ENCODE data around the gene PANK1. TPM values are rescaled to one million over a fixed set of nuclear protein-coding genes. Genes with fewer than 3 reads are reported as not detected.

Gene PANK1
- total and polyA plus RNA-seq, 9 of the 15 experiments (the other 6 are each of a cell fraction or from before 2014, with no cell fraction given): 1.7 to 10.7 (median 6.5) TPM

DNA sequence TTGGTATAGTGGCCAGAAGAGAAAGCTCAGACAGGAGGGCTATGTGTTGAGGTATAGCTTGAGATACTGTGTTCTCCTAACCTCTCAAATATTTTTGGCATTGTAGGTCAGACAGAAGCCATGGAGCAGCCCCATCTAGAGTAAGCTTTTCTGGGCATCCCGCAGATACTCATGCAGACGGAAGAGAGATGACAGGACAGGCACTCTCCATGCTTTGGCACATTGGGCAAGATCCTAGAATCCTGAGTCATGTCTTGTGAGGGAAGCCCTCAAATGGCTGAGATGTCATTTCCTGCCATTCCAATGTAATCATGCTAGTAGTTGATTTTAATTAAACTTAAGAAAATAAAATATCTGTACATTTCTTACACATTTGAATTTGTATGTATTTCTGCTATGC lies 39.6 kb upstream of the PANK1 start:
- Histone ChIP-seq H3K27me3 (ENCODE audit: control insufficient read depth in 2 of 2, insufficient read depth in 2 of 2, low read length in 2 of 2) (no peaks in the 10 kb centered on the region), H3K36me3 (ENCODE audit: control insufficient read depth, insufficient read depth, low read length) (no peaks in the 10 kb centered on the region), H3K4me3 (no peak overlapping the region), H3K9me3 (replicated peaks; ENCODE audit: control insufficient read depth, insufficient read depth, low read depth, low read length) (no peaks in the 10 kb centered on the region), H4K20me1 (replicated peaks; ENCODE audit: control insufficient read depth, insufficient read depth, low read length) (no peaks in the 10 kb centered on the region), H2AFZ (ENCODE audit: low read depth, low read length) (no peak overlapping the region), H3K4me1 (replicated peaks in 1 of 2; ENCODE audit: control insufficient read depth in 2 of 2, insufficient read depth in 2 of 2, low read length in 2 of 2) (no peaks in the 10 kb centered on the region), H3K4me2 (ENCODE audit: insufficient read depth, low read length) (no peak overlapping the region), H3K79me2 (ENCODE audit: control insufficient read depth, insufficient read depth, low read length) (no peaks in the 10 kb centered on the region), H3K9ac (ENCODE audit: insufficient read depth in 1 of 2, low read depth in 2 of 2, low read length in 2 of 2) (no peak overlapping the region), H3K27ac (ENCODE audit: extremely low read depth, low read depth, low read length) (no peak overlapping the region), H3K9me1 (ENCODE audit: control insufficient read depth, insufficient read depth, low read length) (no peaks in the 10 kb centered on the region)
- ATAC-seq: no peak; the same call in 2 of the 3 replicates
- BruUV-seq (replicated peaks): no TSS peak
- intact Hi-C loops (cut with micrococcal nuclease): no loop called here
- 43% methylated on average over 2 of the region's 2 CpGs for WGBS (ENCODE audit: insufficient coverage, low coverage, missing lambda C conversion rate)
- ChIA-PET POLR2A (no interaction called here), CTCF (ENCODE audit: low intra/inter-chr PET ratio) (no interaction called here)
- no peak for DNase-seq (ENCODE audit: extremely low read depth in 1 of 4, low spot score in 3 of 4)
- FAIRE-seq: no peak
- in situ Hi-C loops (cut with MboI): no loop called here
- TF ChIP-seq, protein P1, sequence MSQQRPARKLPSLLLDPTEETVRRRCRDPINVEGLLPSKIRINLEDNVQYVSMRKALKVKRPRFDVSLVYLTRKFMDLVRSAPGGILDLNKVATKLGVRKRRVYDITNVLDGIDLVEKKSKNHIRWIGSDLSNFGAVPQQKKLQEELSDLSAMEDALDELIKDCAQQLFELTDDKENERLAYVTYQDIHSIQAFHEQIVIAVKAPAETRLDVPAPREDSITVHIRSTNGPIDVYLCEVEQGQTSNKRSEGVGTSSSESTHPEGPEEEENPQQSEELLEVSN (IDR thresholded peaks at IDR 0.05; ENCODE audit: borderline replicate concordance in 1 of 2, extremely low read depth in 1 of 2, insufficient read depth in 1 of 2, insufficient read length in 1 of 2, low read depth in 1 of 2, low read length in 1 of 2, poor library complexity in 1 of 2, severe bottlenecking in 1 of 2): no peak
- no peak for TF ChIP-seq HEY1 (CRISPR knock-in tag; IDR thresholded peaks at IDR 0.05; ENCODE audit: borderline replicate concordance)
- TF ChIP-seq, protein P2, sequence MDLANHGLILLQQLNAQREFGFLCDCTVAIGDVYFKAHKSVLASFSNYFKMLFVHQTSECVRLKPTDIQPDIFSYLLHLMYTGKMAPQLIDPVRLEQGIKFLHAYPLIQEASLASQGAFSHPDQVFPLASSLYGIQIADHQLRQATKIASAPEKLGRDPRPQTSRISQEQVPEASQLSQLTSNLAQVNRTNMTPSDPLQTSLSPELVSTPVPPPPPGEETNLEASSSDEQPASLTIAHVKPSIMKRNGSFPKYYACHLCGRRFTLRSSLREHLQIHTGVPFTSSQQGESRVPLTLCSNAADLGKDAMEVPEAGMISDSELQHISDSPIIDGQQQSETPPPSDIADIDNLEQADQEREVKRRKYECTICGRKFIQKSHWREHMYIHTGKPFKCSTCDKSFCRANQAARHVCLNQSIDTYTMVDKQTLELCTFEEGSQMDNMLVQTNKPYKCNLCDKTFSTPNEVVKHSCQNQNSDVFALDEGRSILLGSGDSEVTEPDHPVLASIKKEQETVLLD (IDR thresholded peaks at IDR 0.05): no peak
- TF ChIP-seq ZFPM2 (CRISPR knock-in tag; IDR thresholded peaks at IDR 0.05): no peak
- no peak for TF ChIP-seq ZNF589 (CRISPR knock-in tag; IDR thresholded peaks at IDR 0.05; ENCODE audit: low read depth)
- TF ChIP-seq HCFC1 (IDR thresholded peaks at IDR 0.05; ENCODE audit: low read depth, low read length): no peak
- TF ChIP-seq ZNF282 (CRISPR knock-in tag; IDR thresholded peaks at IDR 0.05): no peak
- no peak for TF ChIP-seq MCM3 (IDR thresholded peaks at IDR 0.05)
- no peak for TF ChIP-seq ZNF696 (CRISPR knock-in tag; conservative IDR thresholded peaks at IDR 0.05)
- no peak for TF ChIP-seq WHSC1 (IDR thresholded peaks at IDR 0.05; ENCODE audit: low read length)
- TF ChIP-seq, protein P3, sequence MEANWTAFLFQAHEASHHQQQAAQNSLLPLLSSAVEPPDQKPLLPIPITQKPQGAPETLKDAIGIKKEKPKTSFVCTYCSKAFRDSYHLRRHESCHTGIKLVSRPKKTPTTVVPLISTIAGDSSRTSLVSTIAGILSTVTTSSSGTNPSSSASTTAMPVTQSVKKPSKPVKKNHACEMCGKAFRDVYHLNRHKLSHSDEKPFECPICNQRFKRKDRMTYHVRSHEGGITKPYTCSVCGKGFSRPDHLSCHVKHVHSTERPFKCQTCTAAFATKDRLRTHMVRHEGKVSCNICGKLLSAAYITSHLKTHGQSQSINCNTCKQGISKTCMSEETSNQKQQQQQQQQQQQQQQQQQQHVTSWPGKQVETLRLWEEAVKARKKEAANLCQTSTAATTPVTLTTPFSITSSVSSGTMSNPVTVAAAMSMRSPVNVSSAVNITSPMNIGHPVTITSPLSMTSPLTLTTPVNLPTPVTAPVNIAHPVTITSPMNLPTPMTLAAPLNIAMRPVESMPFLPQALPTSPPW (CRISPR knock-in tag; IDR thresholded peaks at IDR 0.05): no peak
- TF ChIP-seq ZNF551 (CRISPR knock-in tag; IDR thresholded peaks at IDR 0.05): no peak
- TF ChIP-seq, protein P4, sequence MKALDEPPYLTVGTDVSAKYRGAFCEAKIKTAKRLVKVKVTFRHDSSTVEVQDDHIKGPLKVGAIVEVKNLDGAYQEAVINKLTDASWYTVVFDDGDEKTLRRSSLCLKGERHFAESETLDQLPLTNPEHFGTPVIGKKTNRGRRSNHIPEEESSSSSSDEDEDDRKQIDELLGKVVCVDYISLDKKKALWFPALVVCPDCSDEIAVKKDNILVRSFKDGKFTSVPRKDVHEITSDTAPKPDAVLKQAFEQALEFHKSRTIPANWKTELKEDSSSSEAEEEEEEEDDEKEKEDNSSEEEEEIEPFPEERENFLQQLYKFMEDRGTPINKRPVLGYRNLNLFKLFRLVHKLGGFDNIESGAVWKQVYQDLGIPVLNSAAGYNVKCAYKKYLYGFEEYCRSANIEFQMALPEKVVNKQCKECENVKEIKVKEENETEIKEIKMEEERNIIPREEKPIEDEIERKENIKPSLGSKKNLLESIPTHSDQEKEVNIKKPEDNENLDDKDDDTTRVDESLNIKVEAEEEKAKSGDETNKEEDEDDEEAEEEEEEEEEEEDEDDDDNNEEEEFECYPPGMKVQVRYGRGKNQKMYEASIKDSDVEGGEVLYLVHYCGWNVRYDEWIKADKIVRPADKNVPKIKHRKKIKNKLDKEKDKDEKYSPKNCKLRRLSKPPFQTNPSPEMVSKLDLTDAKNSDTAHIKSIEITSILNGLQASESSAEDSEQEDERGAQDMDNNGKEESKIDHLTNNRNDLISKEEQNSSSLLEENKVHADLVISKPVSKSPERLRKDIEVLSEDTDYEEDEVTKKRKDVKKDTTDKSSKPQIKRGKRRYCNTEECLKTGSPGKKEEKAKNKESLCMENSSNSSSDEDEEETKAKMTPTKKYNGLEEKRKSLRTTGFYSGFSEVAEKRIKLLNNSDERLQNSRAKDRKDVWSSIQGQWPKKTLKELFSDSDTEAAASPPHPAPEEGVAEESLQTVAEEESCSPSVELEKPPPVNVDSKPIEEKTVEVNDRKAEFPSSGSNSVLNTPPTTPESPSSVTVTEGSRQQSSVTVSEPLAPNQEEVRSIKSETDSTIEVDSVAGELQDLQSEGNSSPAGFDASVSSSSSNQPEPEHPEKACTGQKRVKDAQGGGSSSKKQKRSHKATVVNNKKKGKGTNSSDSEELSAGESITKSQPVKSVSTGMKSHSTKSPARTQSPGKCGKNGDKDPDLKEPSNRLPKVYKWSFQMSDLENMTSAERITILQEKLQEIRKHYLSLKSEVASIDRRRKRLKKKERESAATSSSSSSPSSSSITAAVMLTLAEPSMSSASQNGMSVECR (CRISPR knock-in tag; IDR thresholded peaks at IDR 0.05): no peak
